GM19193 (cell line): Measurements from ENCODE around the gene CACNB2.

ENCODE experiments used
- POLR2A ChIP-seq: IDR thresholded peaks from 4 replicates; pipeline ENCODE4 v1.6.1; 2011; ENCODE audit not compliant: insufficient read depth, insufficient read length; ENCODE audit errors: extremely low read depth

Gene CACNB2

DNA sequence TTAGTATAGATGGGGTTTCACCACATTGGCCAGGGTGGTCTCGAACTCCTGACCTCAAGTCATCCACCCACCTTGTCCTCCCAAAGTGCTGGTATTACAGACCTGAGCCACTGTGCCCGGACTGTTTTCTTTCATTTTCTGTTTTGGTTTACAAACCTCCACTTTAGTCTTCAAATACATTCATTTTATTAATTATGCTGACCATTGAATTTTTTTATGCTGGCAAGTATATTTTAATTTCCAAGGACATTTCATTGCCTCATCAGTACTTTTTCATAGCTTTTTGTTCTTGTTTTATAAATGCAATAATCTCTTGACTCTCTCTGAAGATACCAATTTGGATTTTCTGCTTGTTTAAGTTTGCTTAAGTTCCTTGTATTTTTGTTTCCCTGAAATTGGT, 170.5 kb downstream of the CACNB2 start:
- no peak for TF ChIP-seq POLR2A

GRCh38 chr10:18312374-18313139, 172.3 kb downstream of the CACNB2 start:
- no peak for TF ChIP-seq POLR2A

DNA sequence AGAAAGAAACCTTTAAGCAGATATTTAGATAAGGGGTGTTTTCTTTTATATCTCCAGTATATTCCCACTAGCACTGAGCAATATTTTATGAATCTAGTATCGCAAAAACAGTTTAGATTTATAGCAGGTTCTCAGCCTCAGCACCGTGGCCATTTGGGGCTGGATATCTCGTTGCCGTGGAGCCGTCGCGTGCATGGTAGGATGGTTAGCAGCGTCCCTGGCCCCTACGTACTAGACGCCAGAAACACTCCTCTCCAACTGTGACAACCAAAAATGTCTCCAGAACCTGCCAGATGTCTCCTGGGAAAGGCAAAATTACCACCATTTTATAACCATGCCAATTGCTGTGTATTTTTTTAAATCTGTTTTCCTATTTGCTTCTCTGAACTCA, 172.9 kb downstream of the CACNB2 start:
- TF ChIP-seq POLR2A = no peak

DNA sequence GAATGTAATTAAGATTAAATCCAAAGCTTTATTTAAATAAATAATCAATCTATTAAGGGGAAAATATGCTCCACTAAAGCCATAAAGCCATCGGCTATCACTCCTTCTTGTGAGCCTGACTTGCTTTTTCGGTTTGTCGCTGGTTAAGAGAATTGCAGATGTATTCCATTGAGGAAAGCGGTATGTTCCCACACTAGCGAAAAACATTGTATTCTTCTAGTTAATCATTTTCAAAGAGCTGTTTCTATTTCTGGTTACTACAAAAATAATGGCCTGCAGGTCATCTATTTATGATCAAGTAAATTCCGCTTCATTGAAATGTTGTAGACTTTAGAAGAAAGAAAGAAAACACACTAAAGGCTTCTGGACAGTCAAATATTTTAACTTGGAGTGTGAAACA, 173.4 kb downstream of the CACNB2 start:
- no peak for TF ChIP-seq POLR2A

DNA sequence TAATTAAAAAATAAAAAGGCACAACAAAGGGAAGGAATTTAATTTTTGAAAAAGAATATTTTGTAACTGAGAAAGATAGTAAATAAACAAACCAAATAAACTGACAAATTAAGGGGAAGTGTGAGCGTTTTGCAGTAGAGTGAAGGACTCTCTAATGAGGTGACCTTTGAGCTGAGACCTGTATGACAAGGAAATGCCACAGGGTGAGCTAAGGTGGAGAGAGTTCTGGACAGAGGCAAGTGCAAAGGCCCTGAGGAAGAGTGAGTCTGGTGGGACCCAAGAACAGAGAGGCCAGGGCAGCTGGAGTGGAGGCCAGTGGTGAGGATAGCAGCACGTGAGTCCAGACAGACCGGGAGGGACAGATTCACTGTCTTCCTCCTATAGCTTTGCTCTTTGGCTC, 179.4 kb downstream of the CACNB2 start:
- TF ChIP-seq POLR2A = no peak

DNA sequence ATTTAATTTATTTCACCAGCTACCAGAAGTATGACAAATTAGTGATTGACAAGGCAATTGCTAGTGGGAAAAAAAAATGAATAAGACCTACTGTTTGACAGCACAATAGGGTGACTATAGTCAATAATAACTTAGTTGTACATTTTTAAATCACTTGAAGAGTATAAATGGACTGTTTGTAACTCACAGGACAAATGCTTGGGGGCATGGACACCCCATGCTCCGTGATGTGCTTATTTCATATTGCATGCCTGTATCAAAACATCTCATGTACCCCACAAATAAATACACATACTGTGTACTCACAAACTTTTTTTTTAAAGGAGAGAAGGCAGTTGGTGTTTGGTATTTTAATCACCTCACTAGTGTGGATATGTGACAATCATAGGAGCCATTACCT, 181.1 kb downstream of the CACNB2 start:
- TF ChIP-seq POLR2A = no peak

GRCh38 chr10:18323916-18324315, 183.7 kb downstream of the CACNB2 start:
- TF ChIP-seq POLR2A = no peak

DNA sequence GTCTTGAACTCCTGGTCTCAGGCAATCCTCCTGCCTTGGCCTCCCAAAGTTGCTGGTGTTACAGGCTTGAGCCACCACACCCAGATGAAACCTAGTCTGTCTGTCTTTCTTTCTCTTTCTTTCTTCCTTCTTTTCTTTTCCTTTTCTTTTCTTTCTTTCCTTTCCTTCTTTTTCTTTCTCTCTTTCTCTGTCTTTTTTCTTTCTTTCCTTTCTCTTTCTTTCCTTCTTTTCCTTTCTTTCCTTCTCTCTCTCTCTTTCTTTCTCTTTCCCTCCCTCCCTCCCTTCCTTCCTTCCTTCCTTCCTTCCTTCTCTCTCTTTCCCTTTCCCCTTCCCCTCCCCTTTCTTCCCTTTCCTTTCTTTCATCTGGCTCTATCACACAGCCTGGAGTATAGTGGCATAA, 185.2 kb downstream of the CACNB2 start:
- TF ChIP-seq POLR2A = no peak

GRCh38 chr10:18325889-18326531, 185.8 kb downstream of the CACNB2 start:
- TF ChIP-seq POLR2A = no peak

DNA sequence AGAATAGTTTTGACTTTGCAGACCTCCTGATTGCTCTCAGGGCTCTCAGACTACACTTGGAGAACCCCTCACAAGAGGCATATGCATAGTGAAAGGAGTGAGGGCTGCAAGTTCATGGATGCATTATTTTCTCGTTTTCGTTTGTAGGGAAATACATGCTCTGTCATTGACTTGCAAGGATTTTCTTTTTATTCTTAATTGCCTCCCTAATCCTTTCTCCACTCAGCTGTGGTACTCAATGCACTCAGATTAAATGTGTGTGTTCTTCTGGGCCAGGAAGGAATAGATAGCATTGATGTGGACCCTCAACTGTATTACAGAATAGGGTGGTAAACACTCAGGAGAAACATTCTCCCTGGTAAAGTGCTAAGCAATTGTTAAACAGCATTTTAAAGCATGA, 188.7 kb downstream of the CACNB2 start:
- TF ChIP-seq POLR2A = no peak

- no peak for TF ChIP-seq POLR2A
Measured at GRCh38 chr10:18332048-18332447, 191.8 kb downstream of the CACNB2 start.

DNA sequence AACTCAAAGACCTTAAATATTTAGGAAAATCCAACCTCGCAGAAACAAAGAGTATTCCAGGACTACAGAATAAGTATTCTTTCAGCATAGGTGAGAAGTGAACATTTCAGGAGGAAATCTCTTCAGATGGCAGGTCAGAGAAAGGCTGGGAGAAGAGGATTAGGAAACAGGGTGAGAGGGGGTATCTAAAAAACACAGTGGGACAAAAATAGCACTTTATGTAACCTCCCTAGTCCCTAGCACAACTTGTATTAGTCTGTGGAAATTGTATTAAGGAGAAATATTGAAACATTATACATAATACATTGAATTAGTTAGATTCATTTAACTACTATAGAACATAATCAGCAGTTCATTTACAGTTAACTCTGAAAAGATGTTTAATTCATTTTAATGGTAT, 192.3 kb downstream of the CACNB2 start:
- no peak for TF ChIP-seq POLR2A

- no peak for TF ChIP-seq POLR2A
Measured at GRCh38 chr10:18333621-18334020, 193.4 kb downstream of the CACNB2 start.

DNA sequence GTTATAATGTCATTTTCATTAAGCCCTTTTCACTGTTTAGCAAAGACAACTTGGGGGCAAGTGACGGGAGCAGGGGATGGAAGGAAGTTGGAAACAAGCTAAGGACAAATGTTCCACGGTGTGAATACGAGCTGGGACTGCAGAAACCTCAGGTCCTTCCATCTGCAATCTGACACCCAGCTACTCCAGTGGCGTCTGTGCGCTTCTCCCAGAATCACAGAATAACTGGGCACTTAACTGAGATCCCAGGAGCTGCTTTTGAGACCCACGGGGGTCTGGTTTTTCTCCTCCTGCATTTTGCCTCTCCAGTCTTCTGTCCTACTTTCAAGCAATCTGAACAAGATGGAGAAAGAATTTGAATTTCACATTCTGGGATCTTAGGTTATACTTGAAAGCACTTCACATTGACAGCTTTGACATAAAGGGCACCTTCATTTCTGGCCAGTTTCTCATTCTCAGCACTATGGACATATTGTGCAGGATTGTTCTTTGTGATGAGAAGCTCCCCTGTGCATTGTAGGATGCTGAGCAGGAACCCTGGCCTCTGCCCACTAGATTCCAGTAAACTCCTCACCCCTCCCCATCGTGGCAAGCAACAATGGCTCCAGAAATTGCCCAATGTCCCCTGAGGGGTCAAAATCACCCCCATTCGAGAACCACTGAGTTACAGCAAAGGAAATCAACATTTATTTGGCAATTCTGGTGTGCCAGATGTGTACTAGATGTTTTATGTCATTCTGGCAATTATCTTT, 194.1 kb downstream of the CACNB2 start:
- TF ChIP-seq POLR2A = no peak

- TF ChIP-seq POLR2A = no peak
Measured at GRCh38 chr10:18340496-18341051, 200.3 kb downstream of the CACNB2 start.
